HEK293T (cell line): ENCODE results near the gene SMIM33.

Source experiments
- ARNT ChIP-seq: fragments of 450-650 bp; IDR thresholded peaks from 2 replicates; pipeline ENCODE4 v1.6.1; 2017; ENCODE audit warnings: mild to moderate bottlenecking
- BHLHE40 ChIP-seq: fragments of 450-650 bp; IDR thresholded peaks from 2 replicates; pipeline ENCODE4 v1.6.1; 2016; ENCODE audit warnings: mild to moderate bottlenecking, moderate library complexity, borderline replicate concordance
- ELF4 ChIP-seq: fragments of 450-650 bp; IDR thresholded peaks from 2 replicates; pipeline ENCODE4 v1.6.1; 2017; ENCODE audit warnings: antibody characterized with exemption
- HDGF ChIP-seq: fragments of 450-650 bp; IDR thresholded peaks from 2 replicates; pipeline ENCODE4 v1.6.1; 2017; ENCODE audit warnings: antibody characterized with exemption, borderline replicate concordance
- L3MBTL2 ChIP-seq: fragments of 450-650 bp; conservative IDR thresholded peaks from 2 replicates; pipeline ENCODE4 v1.6.1; 2016; ENCODE audit warnings: mild to moderate bottlenecking
- SP1 ChIP-seq: fragments of 450-650 bp; IDR thresholded peaks from 2 replicates; pipeline ENCODE4 v1.6.1; 2017
- SUZ12 ChIP-seq: fragments of 450-650 bp; IDR thresholded peaks from 2 replicates; pipeline ENCODE4 v1.6.1; 2016; ENCODE audit warnings: mild to moderate bottlenecking
- TARDBP ChIP-seq: fragments of 450-650 bp; IDR thresholded peaks from 2 replicates; pipeline ENCODE4 v1.6.1; 2016

- TF ChIP-seq HDGF (no peak), TARDBP (no peak), BHLHE40 (no peak), L3MBTL2 (no peak), SUZ12 (no peak), ARNT (no peak), ELF4 (no peak), SP1 (no peak)
Measured at GRCh38 chr5:139459451-139459934, 11.3 kb upstream of the SMIM33 start.
